Psoas muscle (tissue), 8 donors: ENCODE measurements around the gene HSF5. TPM values are rescaled to one million over a fixed set of nuclear protein-coding genes. Genes with fewer than 3 reads are reported as not detected.
"Not testable (repeated sequence)": the region's sequence is repeated elsewhere in the genome, so short reads cannot be mapped to it uniquely, and the experiment has no call there.

Experiments used
- ATAC-seq, 4 donors: fragments of 200-7000 bp; cut with Tn5 transposase; one replicate each; pipeline ENCODE4 v1.9.1; 2020; ENCODE audit warnings: moderate library complexity in 3 of 4, mild to moderate bottlenecking in 2 of 4
- DNase-seq, 2 donors: peaks; one replicate each; pipeline ENCODE4 v3.0.0-alpha.2; 2020
- H3K27ac ChIP-seq: fragments of 200-600 bp; one replicate; pipeline ENCODE4 v1.8.0; 2022
- H3K27me3 ChIP-seq, 3 donors: fragments of 200-600 bp in 1 of 3; one replicate each; pipeline versions ENCODE4 v1.6.1 to v1.8.0; 2013 to 2022; ENCODE audit warnings: low read length in 2 of 3, mild to moderate bottlenecking in 2 of 3, moderate library complexity in 1 of 3; ENCODE audit not compliant: insufficient read depth in 3 of 3
- H3K36me3 ChIP-seq, 2 donors: fragments of 200-600 bp in 1 of 2; one replicate each; pipeline versions ENCODE4 v1.6.1 to v1.8.0; 2013 to 2022; ENCODE audit warnings: low read depth in 1 of 2, mild to moderate bottlenecking in 1 of 2, moderate library complexity in 1 of 2; ENCODE audit not compliant: insufficient read depth in 1 of 2
- H3K4me1 ChIP-seq: fragments of 200-600 bp; one replicate; pipeline ENCODE4 v1.8.0; 2022
- H3K4me3 ChIP-seq: fragments of 200-600 bp; one replicate; pipeline ENCODE4 v1.8.0; 2022; ENCODE audit warnings: mild to moderate bottlenecking
- H3K9me3 ChIP-seq: fragments of 200-600 bp; one replicate; pipeline ENCODE4 v1.8.0; 2022
- CTCF ChIP-seq: fragments of 200-600 bp; IDR thresholded peaks from one replicate; pipeline ENCODE4 v1.8.0; 2022; ENCODE audit warnings: antibody characterized with exemption
- WGBS, 3 donors: extraction: QIAGEN DNeasy Blood & Tissue Kit; methylation state at CpG; one replicate each; pipeline versions ENCODE4 v1.1.6 to v1.1.7; 2013; 5-methylcytosine and 5-hydroxymethylcytosine counted together
- intact Hi-C, 2 donors: fragments of 100-400 bp; cut with DNase I; formaldehyde crosslinking; loops; one replicate each; pipeline versions ENCODE4 v1.11.0 to v1.14.2; 2022
- polyA plus RNA-seq, 3 donors: library from polyadenylated mRNA; stranded (reverse); fragments of 200-250 nt; gene quantifications; one replicate each; pipeline ENCODE4 v1.2.3, GENCODE V29; 2013
- total RNA-seq, 4 donors: library from RNA; stranded (reverse); fragmentation: NEBNext Ultra II Directional in 2 of 4; extraction: Animal tissue kit (Norgen Biotek cat#: 25700) in 2 of 4; gene quantifications; one replicate each; pipeline versions ENCODE4 v1.2.1 to v1.2.4, GENCODE V29; 2021 to 2023
- donor health status: healthy with polysubstance abuse.
- donor health status: DM: no; HTN: no; CAD: no; lungs with moderate emphysema.
- donor health status: Bipolar disorder and iron deficiency.
- donor health status: healthy.
- donor health status: DM: yes; HTN: yes; CAD: no.
- donor health status: DM: no; HTN: no; CAD: no.
- donor health status: DM: no; HTN: no; CAD: no.
- donor health status: DM: yes; HTN: yes; CAD: no.

Gene HSF5
- total and polyA plus RNA-seq, 7 donors = not detected

- Histone ChIP-seq H3K27ac (no peak overlapping the region), H3K4me1 (no peaks in the 10 kb centered on the region), H3K36me3 (no peaks in the 10 kb centered on the region), H3K4me3 (no peak overlapping the region), H3K9me3 (no peaks in the 10 kb centered on the region), H3K27me3 (peaks cover 0 to 4% (median 0%) of the 10 kb centered on the region in 3 donors)
- TF ChIP-seq CTCF = no peak
- intact Hi-C loops = no loop called here
- no peak for DNase-seq
- no peak for ATAC-seq
These were observed 86.2 kb downstream of the HSF5 start for GRCh38 chr17:58402047-58402446.

- Histone ChIP-seq H3K36me3 (no peaks in the 10 kb centered on the region), H3K4me3 (no peak overlapping the region), H3K27ac (no peak overlapping the region), H3K9me3 (no peaks in the 10 kb centered on the region), H3K27me3 (peaks cover 0 to 4% (median 0%) of the 10 kb centered on the region in 3 donors), H3K4me1 (no peaks in the 10 kb centered on the region)
- intact Hi-C loops = no loop called here
- ATAC-seq (no peak), DNase-seq (no peak)
- TF ChIP-seq CTCF = no peak
- WGBS, 3 donors = 33 to 44% (median 37%) methylated on average over 2 of the region's 2 CpGs
These were observed 86.9 kb downstream of the HSF5 start for GRCh38 chr17:58401287-58401686.

GRCh38 chr17:58400826-58401225 is 87.4 kb downstream of the HSF5 start:
- no peaks in the 10 kb centered on the region for H3K9me3 ChIP-seq
- no peak overlapping the region for H3K27ac ChIP-seq
- H3K4me3 ChIP-seq = no peak overlapping the region
- H3K36me3 ChIP-seq = no peaks in the 10 kb centered on the region
- intact Hi-C loops = no loop called here
- peaks cover 0 to 3% (median 3%) of the 10 kb centered on the region in 3 donors for H3K27me3 ChIP-seq
- no peaks in the 10 kb centered on the region for H3K4me1 ChIP-seq
- DNase-seq (no peak), ATAC-seq (no peak)
- no peak for TF ChIP-seq CTCF

- Histone ChIP-seq H3K4me1 (no peaks in the 10 kb centered on the region), H3K9me3 (no peaks in the 10 kb centered on the region), H3K4me3 (no peak overlapping the region), H3K36me3 (no peaks in the 10 kb centered on the region), H3K27me3 (peaks cover 0 to 12% (median 2%) of the 10 kb centered on the region in 3 donors), H3K27ac (no peak overlapping the region)
- WGBS, 3 donors = 88 to 92% (median 92%) methylated on average over 3 of the region's 3 CpGs
- ATAC-seq = no peak
- intact Hi-C loops = no loop called here
- DNase-seq = no peak
- no peak for TF ChIP-seq CTCF
These were observed 88.2 kb downstream of the HSF5 start for GRCh38 chr17:58399974-58400373.

GRCh38 chr17:58398574-58399266 is 89.5 kb downstream of the HSF5 start:
- peaks cover 0 to 17% (median 2%) of the 10 kb centered on the region in 3 donors for H3K27me3 ChIP-seq
- 13 to 20% (median 16%) methylated on average over 3 of the region's 3 CpGs for WGBS, 3 donors
- H3K4me3 ChIP-seq = no peak overlapping the region
- H3K9me3 ChIP-seq = no peaks in the 10 kb centered on the region
- intact Hi-C loops = no loop called here
- no peaks in the 10 kb centered on the region for H3K36me3 ChIP-seq
- TF ChIP-seq CTCF = no peak
- DNase-seq (no peak), ATAC-seq (no peak)
- H3K4me1 ChIP-seq = no peaks in the 10 kb centered on the region
- no peak overlapping the region for H3K27ac ChIP-seq

GRCh38 chr17:58397421-58397820 is 90.8 kb downstream of the HSF5 start:
- ATAC-seq, H3K27ac ChIP-seq, H3K9me3 ChIP-seq, H3K4me3 ChIP-seq, intact Hi-C loops, H3K4me1 ChIP-seq, H3K36me3 ChIP-seq, DNase-seq: not testable (repeated sequence)
- H3K27me3 ChIP-seq = peaks cover 0 to 26% (median 6%) of the 10 kb centered on the region in 3 donors
- WGBS, 3 donors = 82 to 93% (median 88%) methylated on average over 5 of the region's 5 CpGs
